Activated CD4-positive, alpha-beta T cell treated with anti-CD3 and anti-CD28 coated beads for 4 hours (primary cell): ENCODE results near the gene MAGI1.
"Not testable (repeated sequence)": the region's sequence is repeated elsewhere in the genome, so short reads cannot be mapped to it uniquely, and the experiment has no call there.

ENCODE experiments used
- DNase-seq, 2 donors: peaks; one replicate each; pipeline ENCODE4 v3.0.0-alpha.2; 2020

MAGI1 gene

DNA sequence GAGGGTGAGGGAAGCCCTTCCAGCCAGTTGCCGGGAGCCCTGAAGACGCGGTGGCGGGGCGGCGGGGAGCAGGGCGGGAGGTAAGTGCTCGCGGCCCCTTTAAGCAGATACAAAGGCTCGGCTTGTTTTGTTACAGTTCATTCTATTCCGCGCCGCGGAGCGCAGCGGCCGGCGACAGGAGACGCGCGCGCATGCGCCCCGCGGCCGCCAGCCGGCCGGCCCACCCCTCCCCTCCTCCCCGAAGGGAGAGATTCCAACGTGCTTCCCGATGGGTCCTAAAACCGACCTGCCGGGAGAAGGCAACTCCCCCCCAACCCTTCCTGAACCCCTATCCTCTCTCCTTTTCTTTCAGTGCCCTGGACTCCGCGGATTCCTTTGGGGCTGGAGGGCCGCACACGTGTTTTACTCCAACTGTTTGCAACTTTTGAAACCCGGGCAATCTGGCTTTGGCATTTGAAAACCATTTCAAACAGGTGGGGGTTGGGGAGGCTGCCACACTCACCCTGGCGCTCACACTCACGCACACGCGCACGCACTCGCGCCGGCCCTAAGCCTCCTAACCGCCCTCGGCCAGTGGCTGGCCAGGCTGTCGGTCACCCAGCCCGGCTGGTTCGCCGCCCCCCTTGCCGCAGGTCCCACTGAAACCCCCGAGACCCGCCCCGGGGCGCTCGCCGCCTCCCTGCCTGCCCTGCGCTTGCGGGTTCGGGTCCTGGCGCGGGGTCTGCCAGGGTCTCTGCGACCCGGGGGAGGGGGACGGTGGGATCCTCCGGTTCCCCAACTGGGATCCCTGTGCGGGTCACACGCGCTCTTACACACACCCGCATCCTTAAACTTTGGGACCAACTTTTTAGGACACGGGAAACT lies at the start of gene MAGI1:
Gene MAGI1, minus strand, starts transcription at position 193 of the 864 bp plus-strand sequence. CDS start 610 bp downstream, outside the sequence.
- no peak for DNase-seq

- DNase-seq = no peak
These were observed 45.1 kb upstream of the MAGI1 start for GRCh38 chr3:66083784-66084213.

- no peak for DNase-seq
These were observed 44.5 kb upstream of the MAGI1 start for GRCh38 chr3:66083096-66083678.

- no peak for DNase-seq
These were observed 44.0 kb upstream of the MAGI1 start for GRCh38 chr3:66082679-66083078.

- DNase-seq = no peak
These were observed 41.4 kb upstream of the MAGI1 start for GRCh38 chr3:66080167-66080566.

- no peak for DNase-seq
These were observed 39.3 kb upstream of the MAGI1 start for GRCh38 chr3:66077973-66078372.

DNA sequence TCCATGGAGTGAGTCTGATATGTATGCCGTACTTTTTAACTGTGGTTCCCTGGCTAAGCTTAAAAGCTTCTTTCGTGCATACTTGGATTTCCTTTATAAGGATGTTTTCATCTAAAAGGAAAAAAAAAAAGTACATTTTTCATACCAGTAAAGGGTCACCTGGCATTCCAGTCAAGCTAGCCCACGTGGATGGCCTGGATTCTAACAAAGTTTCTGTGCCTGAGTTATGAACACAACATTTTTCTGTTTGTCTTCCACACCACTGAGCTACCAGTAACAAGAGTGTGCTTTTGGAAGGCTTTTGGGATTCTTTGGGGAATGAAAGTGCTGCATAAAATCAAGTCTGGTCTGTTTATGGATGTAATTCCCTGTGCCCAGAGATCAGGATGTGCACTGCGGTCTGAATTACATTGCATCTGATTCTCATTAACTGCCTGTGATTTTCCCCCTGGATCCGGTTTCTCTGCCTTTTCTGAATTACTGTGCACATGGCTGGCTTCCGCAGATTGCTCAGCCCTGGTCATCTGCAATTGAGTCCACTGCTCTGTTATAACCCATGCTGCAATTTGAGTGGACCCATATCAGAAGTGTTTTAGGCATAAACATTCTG lies 38.2 kb upstream of the MAGI1 start:
- no peak for DNase-seq

DNA sequence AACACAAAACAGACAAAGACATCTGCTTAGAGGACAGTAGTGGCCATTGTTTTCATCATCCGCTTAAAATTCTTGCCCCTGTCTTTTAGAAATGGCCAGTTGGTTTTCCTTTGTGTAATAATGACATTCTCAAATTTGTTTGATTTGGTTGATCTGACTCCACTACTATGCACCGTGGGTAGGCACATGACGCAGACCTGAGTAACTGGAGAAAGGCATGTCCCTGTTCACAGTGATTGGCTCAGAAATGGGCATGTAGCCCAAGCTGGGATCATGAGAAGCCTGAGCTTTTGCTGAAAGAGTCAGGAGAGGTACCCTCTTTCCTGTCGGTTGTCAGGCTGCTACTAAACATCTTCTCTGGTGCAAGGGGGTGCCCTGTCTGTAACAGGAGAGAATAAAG lies 36.6 kb upstream of the MAGI1 start:
- DNase-seq = no peak

GRCh38 chr3:66073464-66074141 lies 34.9 kb upstream of the MAGI1 start:
- DNase-seq = no peak

- DNase-seq = no peak
These were observed 29.5 kb upstream of the MAGI1 start for GRCh38 chr3:66068255-66068654.

GRCh38 chr3:66066963-66067617 lies 28.4 kb upstream of the MAGI1 start:
- no peak for DNase-seq

DNA sequence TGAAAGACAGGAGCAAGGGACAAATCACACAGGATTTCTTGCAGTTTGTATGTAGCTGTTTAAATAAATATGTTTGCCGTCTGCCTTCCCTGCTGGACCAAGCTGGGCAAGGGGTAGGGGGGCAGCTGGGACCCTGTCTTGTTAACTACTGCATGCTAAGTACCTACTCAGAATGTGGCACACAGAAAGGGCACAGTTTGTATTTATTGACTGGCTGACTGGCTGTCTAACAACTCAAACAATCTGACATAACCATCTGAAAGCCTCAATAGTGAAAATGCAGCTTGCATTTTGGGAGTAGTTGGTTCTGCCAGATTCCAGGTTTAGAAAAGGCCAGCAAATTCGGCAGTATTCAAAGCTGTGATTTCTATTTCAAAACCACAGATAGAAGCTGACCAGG lies 16.6 kb upstream of the MAGI1 start:
- DNase-seq = no peak

DNA sequence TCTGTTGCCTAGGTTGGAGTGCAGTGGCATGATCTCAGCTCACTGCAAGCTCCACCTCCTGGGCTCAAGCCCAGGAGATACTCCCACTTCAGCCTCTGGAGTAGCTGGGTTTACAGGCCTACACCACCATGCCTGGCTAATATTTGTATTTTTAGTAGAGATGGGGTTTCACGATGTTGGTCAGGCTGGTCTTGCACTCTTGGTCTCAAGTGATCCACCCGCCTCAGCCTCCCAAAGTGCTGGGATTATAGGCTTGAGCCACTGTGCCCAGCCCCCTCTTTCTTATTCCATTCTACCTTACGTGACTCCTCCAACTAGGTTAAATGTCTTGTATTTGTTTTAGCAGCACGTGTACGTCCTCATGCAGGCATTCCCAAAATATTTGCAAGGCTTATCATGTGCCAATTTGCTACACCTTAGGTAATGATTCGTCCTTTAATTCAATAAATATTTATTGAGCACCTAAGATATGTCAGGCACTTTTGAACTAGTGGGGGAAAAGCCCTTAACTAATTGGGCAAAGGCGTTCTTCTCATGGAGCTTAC lies 14.9 kb upstream of the MAGI1 start:
- no peak for DNase-seq

GRCh38 chr3:66052721-66053549 lies 14.2 kb upstream of the MAGI1 start:
- DNase-seq = no peak

GRCh38 chr3:66050821-66051220 lies 12.1 kb upstream of the MAGI1 start:
- DNase-seq = no peak

DNA sequence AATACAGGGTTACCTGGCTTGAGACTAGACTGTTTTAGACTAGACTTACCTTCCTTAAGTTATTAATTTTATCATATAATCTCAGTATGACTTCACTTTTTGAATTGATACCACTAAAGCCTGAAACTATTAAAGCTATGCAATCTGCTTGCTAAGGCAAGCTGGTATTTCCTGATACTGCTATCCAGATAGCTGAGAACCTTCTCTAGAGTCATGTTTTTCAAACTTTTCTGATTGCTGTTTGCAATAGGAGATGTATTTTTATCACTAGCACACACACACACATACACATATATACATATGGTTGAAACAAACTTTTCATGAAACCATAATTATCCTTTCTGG lies 9.3 kb upstream of the MAGI1 start:
- DNase-seq = no peak

GRCh38 chr3:66047311-66048050 lies 8.8 kb upstream of the MAGI1 start:
- no peak for DNase-seq

GRCh38 chr3:66046321-66046720 lies 7.6 kb upstream of the MAGI1 start:
- DNase-seq = not testable (repeated sequence)

DNA sequence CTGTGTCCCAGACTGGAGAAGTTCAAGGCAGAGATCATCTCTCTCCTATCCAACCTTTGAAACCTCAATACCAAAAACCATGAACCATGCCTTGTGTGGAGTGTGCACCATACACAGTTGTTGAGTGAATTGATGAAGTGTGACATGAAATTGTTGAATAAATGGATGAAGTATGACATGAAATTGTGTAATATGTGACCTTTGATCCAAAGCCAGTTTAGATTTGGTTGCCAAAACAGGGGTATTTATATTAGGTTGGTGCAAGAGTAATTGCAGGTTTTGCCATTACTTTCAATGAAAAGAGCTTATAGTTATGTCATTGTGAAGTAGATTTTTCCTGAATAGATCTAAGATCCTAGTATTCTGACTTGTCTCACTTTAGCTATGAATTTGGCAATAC lies 3.1 kb upstream of the MAGI1 start:
- no peak for DNase-seq

GRCh38 chr3:66041116-66041515 lies 2.4 kb upstream of the MAGI1 start:
- DNase-seq = no peak

- DNase-seq = no peak
These were observed 821 bp upstream of the MAGI1 start for GRCh38 chr3:66039590-66039887.
